Stimulated activated CD4-positive, alpha-beta T cell treated with anti-CD3 and anti-CD28 coated beads, Interleukin-12 subunit alpha, Interleukin-12 subunit beta, amount 100 ng/mL, for 24 hours (primary cell): ENCODE results near the gene SMAP1.

Experiments
- DNase-seq, 2 experiments: peaks; one replicate each; pipeline ENCODE4 v3.0.0-alpha.2; 2020; ENCODE audit warnings: low read depth in 2 of 2

Gene SMAP1

DNA sequence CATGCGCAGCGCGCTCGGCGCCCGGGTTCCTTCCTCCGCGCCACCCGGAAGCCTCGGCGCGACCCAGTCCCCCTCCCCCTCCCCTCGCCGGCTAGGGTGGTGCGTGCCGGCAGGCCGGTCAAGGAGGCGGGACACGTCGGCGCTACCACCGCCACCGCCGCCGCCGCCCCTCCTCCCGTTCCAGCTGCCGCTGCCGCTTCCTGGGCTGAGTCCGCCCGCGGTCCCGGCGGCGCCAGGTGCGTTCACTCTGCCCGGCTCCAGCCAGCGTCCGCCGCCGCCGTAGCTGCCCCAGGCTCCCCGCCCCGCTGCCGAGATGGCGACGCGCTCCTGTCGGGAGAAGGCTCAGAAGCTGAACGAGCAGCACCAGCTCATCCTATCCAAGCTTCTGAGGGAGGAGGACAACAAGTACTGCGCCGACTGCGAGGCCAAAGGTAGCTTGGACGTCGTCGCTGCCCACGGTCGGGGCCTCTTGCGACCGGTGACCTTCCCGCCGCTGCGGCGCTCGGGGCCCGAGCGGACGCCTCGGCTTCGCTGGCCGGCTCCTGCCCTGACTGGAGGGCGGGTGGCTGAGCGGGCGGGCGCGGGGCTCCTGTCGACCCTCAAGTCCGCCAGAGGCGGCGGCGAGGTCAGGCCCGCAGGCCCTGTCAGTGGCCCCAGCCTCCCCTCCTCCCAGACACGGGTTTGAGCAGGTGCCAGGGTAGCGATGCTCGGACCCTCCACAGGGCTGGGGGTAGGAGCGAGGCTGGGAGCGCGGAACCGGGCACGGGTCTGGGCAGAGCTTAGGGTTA lies at the start of gene SMAP1:
SMAP1 (plus strand) TSS at position 173 of the 788 bp plus-strand sequence; CDS start at position 314, 141 bp downstream.
- peak; percentile 89 to 95 for DNase-seq

DNA sequence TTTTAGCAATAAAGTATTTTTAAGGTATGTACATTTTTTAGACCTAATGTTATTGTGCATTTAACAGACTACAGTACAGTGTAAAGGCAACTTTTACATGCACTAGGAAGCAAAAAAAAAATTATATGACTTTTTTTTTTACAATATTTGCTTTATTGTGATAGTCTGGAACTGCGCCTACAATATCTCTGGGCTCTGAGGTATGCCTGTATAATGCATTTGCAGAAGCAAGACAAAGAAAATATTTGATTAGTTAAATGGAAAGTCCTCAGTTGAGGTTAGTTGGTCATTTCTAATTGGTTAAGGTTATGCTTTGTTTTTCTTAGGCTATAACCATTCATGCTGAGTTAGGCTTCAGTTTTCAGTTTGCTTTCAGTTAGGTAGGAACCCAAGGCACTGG lies 46.9 kb upstream of the SMAP1 start:
- DNase-seq, result no peak

DNA sequence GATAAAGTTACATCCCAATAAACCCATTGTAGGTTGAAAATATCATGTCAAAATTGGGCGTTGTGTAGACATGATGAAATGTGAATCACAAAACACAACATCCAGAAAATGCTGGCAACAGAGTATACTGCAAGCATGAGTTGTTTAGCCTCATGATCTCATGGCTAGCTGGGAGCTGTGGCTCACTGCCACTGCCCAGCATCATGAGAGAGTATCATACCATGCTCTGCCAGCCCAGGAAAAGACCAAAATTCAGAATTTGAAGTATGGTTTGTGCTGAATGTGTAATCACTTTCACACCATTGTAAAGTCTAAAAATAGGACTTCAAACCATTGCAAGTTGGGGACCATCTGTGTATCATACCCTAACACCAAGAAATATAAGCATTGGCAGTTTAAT lies 45.2 kb upstream of the SMAP1 start:
- DNase-seq, result no peak

DNA sequence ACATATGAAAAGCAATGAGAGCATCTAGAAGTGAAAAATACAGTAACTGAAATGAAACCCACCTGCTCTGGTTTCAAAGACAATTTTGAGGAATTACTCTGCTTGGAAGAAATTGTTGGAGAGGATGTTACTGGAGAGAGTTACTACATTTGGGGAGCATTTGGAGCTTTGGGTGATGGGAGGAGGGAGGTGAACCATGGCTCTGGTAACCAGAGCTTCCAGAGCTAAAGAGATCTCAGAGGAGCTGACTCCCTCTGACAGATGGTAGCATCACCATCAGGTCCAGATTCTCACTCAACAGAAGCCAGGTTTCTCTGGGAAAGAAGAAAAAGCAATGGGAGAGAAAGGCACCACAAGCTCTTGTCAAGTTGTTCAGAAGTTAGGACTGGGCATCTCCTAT lies 42.2 kb upstream of the SMAP1 start:
- no peak for DNase-seq

DNA sequence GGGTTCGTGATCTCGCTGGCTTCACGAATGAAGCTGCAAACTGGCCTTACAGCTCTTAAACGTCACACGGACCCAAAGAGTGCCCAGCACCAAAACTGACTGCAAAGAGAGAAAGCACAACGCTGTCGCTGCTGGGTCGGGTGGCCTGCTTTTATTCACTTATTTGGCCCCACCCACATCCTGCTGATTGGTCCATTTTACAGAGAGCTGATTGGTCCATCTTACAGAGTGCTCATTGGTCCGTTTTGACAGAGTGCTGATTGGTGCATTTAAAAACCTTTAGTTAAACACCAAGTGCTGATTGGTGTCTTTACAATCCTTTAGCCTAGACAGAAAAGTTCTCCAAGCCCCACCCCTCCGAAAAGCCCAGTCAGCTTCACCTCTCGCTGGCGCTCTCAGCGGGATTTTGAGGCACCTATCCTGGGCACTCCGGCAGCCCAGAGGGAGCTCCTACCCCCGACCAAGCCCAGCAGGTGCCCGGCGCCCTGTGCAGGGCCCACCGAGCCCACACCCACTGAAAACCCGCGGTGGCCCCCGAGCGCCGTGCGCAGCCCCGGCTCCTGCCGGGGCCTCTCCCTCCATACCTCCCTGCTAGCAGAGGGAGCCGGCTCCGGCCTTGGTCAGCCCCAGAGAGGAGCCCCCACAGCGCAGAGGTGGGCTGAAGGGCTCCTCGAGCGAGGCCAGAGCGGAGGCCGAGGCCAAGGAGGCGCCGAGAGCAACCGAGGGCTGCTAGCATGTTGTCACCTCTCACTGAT lies 40.0 kb upstream of the SMAP1 start:
- DNase-seq, result no peak

DNA sequence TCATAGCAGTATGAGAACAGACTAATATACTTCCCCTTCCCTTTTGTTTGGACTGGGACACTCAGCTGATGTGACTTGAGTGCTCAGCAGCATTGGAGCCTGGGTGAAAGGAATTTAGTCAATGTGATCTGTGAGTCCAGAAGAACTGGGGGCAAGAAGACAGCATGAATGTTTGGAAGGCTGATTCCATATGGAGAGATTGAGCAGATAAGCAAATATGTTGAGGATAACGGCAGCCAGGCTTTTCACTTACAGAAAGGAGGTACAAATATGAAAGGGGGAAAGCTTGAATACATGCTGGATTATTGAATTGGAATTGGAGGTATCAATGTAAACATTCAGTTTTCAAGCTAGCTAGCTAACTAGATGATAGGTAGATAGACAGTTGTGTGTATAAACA lies 37.8 kb upstream of the SMAP1 start:
- DNase-seq, result no peak

DNA sequence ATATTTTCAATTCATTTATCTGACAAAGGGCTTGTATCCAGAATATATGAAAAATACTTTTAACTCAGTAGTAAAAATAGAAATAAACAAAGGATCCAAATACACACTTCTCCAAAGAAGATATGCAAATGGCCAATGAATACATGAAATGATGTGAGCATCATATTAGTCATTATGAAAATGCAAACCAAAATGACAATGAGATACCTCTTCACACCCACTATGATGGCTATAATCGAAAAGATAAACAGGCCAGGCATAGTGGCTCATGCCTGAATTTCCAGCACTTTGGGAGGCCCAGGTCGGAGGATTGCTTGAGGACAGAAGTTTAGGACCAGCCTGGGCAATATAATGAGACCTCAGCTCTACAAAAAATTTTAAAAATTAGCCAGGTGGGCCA lies 33.8 kb upstream of the SMAP1 start:
- no peak for DNase-seq

DNA sequence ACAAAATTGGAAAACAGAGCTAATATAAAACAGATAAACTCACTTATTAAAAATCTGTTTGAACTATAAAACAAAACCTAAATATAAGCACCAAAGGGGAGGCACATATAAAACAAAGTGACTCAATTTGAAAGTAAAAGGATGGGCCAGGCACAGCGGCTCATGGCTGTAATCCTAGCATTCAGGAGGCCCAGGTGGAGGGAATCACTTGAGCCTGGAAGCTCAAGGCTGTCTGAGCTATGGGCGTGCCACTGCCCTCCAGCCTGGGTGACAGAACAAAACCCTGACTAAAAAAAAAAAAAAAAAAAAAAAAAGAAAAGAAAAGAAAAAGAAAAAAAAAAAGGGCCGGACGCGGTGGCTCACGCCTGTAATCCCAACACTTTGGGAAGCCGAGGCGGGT lies 31.1 kb upstream of the SMAP1 start:
- DNase-seq, result no peak

DNA sequence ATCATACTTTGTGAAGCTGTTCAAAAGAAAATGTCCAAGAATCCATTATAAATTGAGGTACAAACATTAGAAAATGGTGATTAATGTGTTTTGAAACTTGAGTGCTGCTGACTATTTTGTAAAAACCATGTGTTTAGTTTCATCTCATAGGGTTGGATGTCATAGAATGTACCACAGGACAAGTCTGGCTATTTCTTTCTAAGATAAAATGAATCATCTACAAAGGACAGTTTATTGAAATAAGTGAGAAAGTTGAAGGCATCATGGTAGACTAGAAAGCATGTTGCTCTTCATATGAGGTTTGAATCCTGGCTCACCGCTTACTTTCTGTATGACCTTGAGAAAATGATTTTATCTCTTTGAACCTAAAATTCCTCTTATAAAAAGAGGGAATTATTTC lies 29.2 kb upstream of the SMAP1 start:
- no peak for DNase-seq

DNA sequence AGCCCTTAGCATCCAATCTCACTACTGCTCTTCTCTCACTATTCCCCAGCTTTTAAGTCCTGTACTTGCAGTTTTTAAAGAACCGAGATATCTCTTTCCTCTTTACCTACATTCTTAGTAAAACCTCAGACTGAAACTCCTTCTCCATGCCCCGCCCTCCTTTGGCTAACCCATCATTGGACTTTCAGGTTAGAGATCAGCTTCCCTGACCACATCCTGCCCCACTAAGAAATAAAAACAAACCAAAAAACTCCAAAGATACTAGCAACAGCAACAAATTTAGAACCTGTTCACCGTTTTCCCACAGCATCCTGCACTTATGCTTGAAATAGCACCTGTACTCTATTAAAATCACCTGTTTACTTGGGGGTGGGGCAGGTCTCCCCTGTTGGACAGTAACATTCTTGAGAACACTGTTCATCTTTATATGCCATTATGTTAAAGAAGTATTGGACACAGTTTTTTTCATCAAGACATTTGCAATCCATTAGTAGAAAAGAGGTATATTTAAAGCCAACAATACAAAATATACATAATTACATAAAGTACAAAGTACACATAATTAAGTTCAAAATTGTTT lies 16.3 kb upstream of the SMAP1 start:
- DNase-seq, result peak in 1 of 2 experiments; percentile 37

DNA sequence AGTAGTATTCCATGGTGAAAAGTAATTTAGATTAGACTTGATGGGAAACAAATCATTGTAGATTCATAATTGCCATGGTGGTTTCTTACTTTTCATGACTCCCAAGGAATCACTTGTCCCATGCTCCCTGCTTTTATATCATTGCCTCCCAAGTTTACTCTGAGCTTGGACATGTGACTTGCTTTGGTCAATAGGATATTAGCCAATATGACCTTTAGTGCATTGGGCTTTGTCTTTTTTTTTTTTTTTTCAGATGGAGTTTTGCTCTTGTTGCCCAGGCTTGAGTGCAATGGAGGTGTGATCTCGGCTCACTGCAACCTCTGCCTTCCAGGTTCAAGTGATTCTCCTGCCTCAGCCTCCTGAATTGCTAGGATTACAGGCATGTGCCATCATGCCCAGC lies 15.5 kb upstream of the SMAP1 start:
- no peak for DNase-seq

DNA sequence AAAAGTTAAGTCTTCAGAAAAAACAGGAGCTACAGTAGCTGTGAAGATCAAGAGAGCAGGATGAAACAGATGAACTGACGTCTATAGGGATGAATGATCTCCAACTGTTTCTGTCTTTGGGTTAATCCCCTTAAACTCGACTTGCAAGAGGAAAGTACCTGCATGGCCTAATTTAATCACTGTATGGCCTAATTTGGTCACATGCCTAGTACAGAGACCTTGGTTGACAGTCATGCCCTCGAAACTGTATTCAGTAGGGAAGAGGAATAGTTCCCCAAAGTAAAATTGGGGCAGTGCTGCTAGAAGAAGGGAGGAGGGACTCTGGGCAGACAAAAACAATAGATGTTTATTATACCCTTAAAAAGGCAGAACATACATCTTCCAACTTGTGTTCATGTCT lies 10.0 kb upstream of the SMAP1 start:
- no peak for DNase-seq

DNA sequence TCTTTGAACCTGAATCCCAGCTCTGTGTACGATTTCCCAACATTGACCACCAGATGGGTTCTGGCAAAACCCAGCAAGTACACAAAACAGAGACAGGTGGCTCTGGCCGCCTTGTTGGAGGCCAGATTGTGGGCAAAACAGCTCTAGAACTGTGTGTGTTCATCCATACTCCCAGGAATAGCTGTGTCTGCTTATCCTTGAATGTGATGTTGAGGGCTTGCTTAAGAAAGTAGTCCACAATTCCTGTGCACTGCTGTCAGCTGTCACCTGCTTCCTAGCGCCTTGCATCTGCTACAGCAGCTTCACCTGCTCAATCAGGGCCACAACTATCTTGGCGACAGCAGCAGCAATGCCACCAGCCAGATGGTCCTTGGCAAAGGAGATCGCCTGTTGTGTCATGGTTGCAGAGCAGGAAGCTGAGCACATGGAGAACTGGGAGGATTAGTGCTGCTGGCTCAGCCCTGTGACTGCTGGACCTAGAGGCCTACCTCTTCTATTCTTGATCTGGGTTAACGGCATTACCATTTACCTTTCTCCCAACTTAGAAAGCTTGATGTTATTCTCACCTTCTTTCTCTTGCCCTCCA lies 3.7 kb upstream of the SMAP1 start:
- DNase-seq, result no peak

DNA sequence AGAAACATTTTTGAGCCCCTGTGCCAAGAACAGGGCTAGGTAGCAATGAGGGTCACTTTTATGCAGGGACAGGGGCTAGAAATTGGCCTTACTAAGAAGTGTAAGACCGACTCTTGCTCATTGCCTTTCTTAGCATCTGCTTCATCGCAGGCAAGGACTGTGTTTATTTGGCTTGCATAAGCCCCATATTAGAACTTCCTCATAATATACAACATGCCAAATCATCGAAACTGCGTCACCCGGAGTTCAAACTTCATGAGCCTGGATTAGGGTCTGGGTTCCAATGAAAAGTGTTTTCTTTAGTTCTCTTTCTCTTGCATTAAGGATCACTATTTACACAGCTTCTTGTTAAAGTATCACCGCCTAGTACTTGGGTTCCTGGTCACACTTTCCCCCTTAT lies 977 bp upstream of the SMAP1 start:
- no peak for DNase-seq

DNA sequence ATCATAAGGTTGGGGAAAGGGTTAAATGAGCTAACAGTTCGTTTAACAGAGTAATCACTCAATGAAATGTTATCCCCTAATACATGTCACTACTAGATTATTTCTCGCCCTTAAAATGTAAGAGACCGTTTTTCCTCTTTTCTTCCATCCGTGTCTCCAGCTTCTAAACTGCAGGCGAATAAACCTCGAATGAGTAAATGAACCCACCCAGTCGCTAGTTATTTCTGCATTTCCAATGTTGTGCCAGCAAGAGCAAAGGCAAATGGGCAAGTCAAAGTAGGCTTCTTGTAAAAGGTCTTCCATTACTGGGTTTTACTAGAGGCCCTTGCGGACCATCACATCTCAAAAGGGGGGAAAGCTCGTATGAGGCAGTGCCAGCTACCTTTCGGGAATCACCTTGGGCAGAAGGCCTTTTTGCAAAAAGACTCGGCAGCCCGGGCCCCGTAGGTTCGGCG lies 400 bp upstream of the SMAP1 start:
- DNase-seq, result no peak

DNA sequence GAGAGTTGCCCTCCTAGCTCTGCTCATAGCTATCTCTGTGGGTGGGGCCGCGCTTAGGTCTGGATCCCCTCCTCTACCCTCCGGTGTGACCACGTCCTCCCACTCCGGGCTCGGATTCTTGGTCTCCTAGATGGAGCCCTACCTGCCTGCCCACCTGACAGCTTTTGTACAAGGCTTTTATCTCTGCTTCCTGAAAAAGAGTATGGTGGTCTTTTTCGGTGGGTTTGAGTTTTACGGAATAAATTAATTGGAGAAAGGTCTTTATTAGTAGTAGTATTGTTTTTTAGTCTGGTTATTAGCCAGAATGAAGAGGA lies 773 bp downstream of the SMAP1 start:
- DNase-seq, result peak in 1 of 2 experiments; percentile 54

DNA sequence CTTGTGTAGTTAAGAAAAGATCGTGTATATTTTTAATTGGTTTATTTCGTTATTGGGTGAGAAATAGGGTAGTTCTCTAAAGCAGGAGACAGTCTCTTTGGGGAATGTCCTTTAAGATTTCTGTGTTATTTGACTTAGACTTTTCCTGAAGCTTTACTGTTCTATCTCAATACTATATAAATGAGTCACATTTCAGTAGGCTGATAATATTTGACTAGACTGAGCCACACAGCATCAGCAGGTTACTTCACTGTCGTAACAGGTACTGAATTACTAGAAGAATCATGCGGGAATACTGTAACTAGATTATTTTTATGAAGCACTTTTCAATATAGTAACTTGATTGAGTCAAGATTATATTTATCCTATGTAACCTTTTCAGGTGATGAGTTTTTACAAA lies 1.4 kb downstream of the SMAP1 start:
- DNase-seq, result no peak

DNA sequence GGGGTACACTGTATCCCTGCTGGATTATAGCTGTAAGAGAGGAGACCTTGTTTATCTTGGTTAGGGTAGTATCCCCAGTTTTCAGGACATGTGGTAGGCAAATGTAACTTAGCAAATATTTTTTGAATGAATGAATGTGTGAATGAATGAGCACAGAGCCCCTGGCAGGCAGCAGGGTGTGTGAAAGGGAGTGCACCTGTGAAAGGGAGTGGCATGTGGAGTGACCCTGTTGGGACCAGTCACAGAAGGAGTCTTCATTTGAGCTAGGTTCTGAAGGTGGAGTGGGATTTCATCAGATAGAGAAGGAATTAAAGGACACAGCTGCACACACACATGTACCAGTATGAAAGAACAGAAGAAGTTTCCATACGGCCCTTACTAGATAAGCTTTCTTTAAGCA lies 4.9 kb downstream of the SMAP1 start:
- no peak for DNase-seq

DNA sequence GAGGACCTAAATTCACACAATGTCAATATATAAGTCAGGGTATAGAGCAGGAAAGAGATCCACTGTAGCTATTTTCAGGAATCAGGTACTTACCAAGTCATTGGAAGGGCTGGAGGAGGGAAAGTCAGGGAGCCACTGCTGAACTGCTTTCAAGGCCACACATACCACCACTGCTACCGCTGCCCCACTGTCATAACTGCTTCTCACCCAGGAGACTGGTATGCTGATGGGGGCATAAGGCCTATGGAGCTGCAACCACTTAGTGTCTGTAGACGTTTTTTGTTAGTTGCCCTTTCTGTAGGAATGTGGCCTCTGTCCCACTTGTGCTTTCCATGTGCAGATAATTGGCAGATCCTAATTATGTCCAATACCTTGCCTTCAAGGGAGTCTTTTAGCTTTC lies 5.4 kb downstream of the SMAP1 start:
- DNase-seq, result no peak

DNA sequence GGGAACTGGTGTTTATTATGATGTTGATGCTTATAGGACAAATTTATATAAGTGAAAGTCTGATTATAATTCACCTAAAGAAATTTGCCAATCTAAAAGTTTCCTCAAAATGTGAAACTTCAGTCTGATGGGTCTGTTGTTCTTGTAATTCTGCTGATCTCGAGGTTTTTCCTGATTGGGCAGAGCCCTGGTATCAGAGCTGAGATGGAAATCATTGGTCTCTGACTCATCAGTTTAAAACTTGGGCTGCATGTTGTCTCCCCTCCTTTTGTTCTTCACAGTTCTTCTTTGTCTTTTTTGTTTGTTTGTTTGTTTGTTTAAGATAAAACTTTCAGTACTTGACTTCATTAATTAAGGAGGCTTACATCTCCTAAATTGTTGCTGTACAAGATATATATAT lies 5.9 kb downstream of the SMAP1 start:
- DNase-seq, result no peak

DNA sequence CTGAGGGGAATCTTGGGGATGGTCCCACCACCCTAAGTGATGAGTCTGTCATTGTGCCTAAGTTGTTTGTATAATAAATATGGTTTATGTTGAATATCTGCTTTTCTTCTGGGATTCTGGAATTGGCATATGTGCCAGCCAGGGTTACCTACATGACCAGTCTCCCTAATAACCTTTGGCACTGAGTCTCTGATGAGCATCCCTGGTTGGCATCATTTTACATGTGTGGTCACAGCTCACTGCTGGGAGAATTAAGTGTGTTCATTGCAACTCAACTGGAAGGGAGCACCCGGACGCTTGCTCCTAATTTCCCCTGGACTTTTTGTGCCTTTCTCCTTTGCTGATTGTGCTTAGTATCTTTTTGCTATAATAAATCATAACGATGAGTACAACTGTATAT lies 8.1 kb downstream of the SMAP1 start:
- no peak for DNase-seq

DNA sequence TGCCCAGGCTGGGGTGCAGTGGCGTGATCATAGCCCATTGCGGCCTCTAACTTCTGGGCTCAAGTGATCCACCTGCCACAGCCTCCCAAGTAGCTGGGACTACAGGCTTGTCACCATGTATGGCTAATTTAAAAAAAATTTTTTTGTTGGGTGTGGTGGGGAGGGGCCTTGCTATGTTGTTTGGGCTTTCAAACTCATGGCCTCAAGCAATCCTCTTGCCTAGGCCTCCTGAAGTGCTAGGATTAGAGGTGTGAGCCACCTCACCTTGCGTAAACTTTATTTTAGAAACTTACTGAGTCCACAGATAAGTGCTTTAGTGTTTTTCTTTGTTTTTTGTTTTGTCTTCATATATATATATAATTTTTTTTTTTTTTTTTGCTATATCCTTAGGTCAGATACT lies 9.1 kb downstream of the SMAP1 start:
- DNase-seq, result no peak

DNA sequence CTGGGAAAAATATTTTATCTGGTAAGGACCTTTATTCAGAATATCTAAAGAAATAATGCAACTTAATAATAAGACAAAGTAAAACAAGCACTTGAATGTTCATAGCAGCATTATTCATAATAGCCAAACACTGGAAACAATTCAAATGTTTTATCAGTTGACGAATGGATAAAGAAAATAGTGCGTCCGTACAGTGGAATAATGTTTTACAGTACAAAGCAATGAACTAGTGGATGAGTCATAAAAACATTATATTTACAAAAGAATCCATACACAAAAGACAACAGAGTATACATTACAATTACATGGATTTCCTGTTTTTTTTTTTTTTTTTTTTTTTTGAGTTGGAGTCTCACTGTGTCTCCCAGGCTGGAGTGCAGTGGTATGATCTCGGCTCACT lies 12.7 kb downstream of the SMAP1 start:
- no peak for DNase-seq
